Gastrocnemius medialis (tissue), 4 donors: ENCODE measurements around the gene PI4KA. TPM values are rescaled to one million over a fixed set of nuclear protein-coding genes. Genes with fewer than 3 reads are reported as not detected.

Experiments used
- ATAC-seq, 2 donors: fragments of 150-250 bp; one replicate each; pipeline ENCODE4 v1.9.1; 2016
- DNase-seq, 2 donors: peaks; one replicate each; pipeline ENCODE4 v3.0.0-alpha.2; 2019
- H3K27ac ChIP-seq, 4 donors: fragments of 200-600 bp; sonication (generic); 1 replicate in 1 of 4; 2 replicates in 3 of 4; pipeline ENCODE4 v1.5.1; 2016 to 2018; ENCODE audit warnings: mild to moderate bottlenecking in 2 of 4, moderate library complexity in 1 of 4
- H3K27me3 ChIP-seq, 3 donors: fragments of 200-600 bp; sonication (generic) in 2 of 3; 1 replicate in 1 of 3; 2 replicates in 2 of 3; pipeline versions ENCODE4 v1.5.1 to v1.6.0; 2016 to 2019; ENCODE audit warnings: mild to moderate bottlenecking in 1 of 3, moderate library complexity in 1 of 3
- H3K36me3 ChIP-seq, 2 donors: fragments of 200-600 bp; sonication (generic) in 1 of 2; one replicate each; pipeline ENCODE4 v1.5.1; 2017 to 2018
- H3K4me1 ChIP-seq, 2 donors: fragments of 200-600 bp; sonication (generic) in 1 of 2; one replicate each; pipeline ENCODE4 v1.5.1; 2016 to 2017; ENCODE audit warnings: mild to moderate bottlenecking in 2 of 2
- H3K4me3 ChIP-seq, 4 donors: fragments of 200-600 bp; sonication (generic) in 3 of 4; 1 replicate in 1 of 4; 2 replicates in 3 of 4; pipeline ENCODE4 v1.5.1; 2016 to 2019; ENCODE audit warnings: mild to moderate bottlenecking in 2 of 4
- H3K9me3 ChIP-seq, 3 donors: fragments of 200-600 bp; sonication (generic) in 2 of 3; 1 replicate in 1 of 3; 2 replicates in 2 of 3; pipeline ENCODE4 v1.5.1; 2016 to 2019
- POLR2A ChIP-seq, 2 donors: fragments of 450-650 bp; IDR thresholded peaks; one replicate each; pipeline ENCODE4 v1.6.1; 2017; ENCODE audit warnings: antibody characterized with exemption in 2 of 2, mild to moderate bottlenecking in 2 of 2, moderate library complexity in 2 of 2
- in situ Hi-C, 4 donors: fragments of 200-750 bp; cut with MboI; loops; one replicate each; pipeline versions ENCODE4 v1.15.0 to v1.8.0; 2017; ENCODE audit warnings: low sequenced_read_pairs in 4 of 4
- intact Hi-C: fragments of 100-400 bp; cut with DNase I; formaldehyde crosslinking; loops from one replicate; pipeline ENCODE4 v1.15.1; 2023; ENCODE audit warnings: low total_unique reads
- total RNA-seq, 4 donors: library from RNA; depleted of rRNA; stranded (reverse); fragments of >200 nt; gene quantifications; one replicate each; pipeline versions ENCODE4 v1.1.0 to v1.2.3, GENCODE V29; 2016
- TF ChIP-seq, protein P1 (sequence below), 5 experiments: fragments of 450-650 bp in 3 of 5; fragments of 200-600 bp in 2 of 5; sonication (generic) in 2 of 5; IDR thresholded peaks in 4 of 5; conservative IDR thresholded peaks in 1 of 5; 1 replicate in 4 of 5; 2 replicates in 1 of 5; pipeline ENCODE4 v1.5.1; 2016 to 2019; ENCODE audit warnings: antibody characterized with exemption in 5 of 5, mild to moderate bottlenecking in 3 of 5, moderate library complexity in 3 of 5

PI4KA gene
- total RNA-seq, 4 donors from 2014 or later, result 40.1 to 59.7 (median 45.4) TPM

GRCh38 chr22:20819471-20819870 is 39.1 kb downstream of the PI4KA start:
- ATAC-seq, result no peak
- intact Hi-C loops, result no loop called here
- no peak overlapping the region for H3K27ac ChIP-seq
- peaks cover 0 to 63% of the 10 kb centered on the region in 2 donors for H3K36me3 ChIP-seq
- no peaks in the 10 kb centered on the region for H3K9me3 ChIP-seq
- in situ Hi-C loops, result no loop called here
- no peak for DNase-seq
- H3K4me1 ChIP-seq, result no peaks in the 10 kb centered on the region
- H3K27me3 ChIP-seq, result no peaks in the 10 kb centered on the region
- no peak for TF ChIP-seq POLR2A (IDR thresholded peaks at IDR 0.05)
- TF ChIP-seq, protein P1, sequence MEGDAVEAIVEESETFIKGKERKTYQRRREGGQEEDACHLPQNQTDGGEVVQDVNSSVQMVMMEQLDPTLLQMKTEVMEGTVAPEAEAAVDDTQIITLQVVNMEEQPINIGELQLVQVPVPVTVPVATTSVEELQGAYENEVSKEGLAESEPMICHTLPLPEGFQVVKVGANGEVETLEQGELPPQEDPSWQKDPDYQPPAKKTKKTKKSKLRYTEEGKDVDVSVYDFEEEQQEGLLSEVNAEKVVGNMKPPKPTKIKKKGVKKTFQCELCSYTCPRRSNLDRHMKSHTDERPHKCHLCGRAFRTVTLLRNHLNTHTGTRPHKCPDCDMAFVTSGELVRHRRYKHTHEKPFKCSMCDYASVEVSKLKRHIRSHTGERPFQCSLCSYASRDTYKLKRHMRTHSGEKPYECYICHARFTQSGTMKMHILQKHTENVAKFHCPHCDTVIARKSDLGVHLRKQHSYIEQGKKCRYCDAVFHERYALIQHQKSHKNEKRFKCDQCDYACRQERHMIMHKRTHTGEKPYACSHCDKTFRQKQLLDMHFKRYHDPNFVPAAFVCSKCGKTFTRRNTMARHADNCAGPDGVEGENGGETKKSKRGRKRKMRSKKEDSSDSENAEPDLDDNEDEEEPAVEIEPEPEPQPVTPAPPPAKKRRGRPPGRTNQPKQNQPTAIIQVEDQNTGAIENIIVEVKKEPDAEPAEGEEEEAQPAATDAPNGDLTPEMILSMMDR (IDR thresholded peaks at IDR 0.05 in 4 of 5, conservative IDR thresholded peaks at IDR 0.05 in 1 of 5), result no peak
- H3K4me3 ChIP-seq, result no peak overlapping the region

GRCh38 chr22:20818471-20818870 is 40.1 kb downstream of the PI4KA start:
- in situ Hi-C loops (no loop called here), intact Hi-C loops (no loop called here)
- peaks cover 0 to 69% of the 10 kb centered on the region in 2 donors for H3K36me3 ChIP-seq
- H3K27ac ChIP-seq, result no peak overlapping the region
- H3K27me3 ChIP-seq, result no peaks in the 10 kb centered on the region
- TF ChIP-seq, protein P1 (IDR thresholded peaks at IDR 0.05 in 4 of 5, conservative IDR thresholded peaks at IDR 0.05 in 1 of 5), result no peak
- no peak for TF ChIP-seq POLR2A (IDR thresholded peaks at IDR 0.05)
- DNase-seq (no peak), ATAC-seq (no peak)
- no peaks in the 10 kb centered on the region for H3K9me3 ChIP-seq
- H3K4me3 ChIP-seq, result no peak overlapping the region
- H3K4me1 ChIP-seq, result no peaks in the 10 kb centered on the region

GRCh38 chr22:20816559-20816958 is 42.1 kb downstream of the PI4KA start:
- peaks cover 7 to 78% of the 10 kb centered on the region in 2 donors for H3K36me3 ChIP-seq
- TF ChIP-seq, protein P1 (IDR thresholded peaks at IDR 0.05 in 4 of 5, conservative IDR thresholded peaks at IDR 0.05 in 1 of 5), result no peak
- TF ChIP-seq POLR2A (IDR thresholded peaks at IDR 0.05), result no peak
- H3K27me3 ChIP-seq, result no peaks in the 10 kb centered on the region
- DNase-seq (no peak), ATAC-seq (no peak)
- in situ Hi-C loops, result no loop called here
- H3K9me3 ChIP-seq, result no peaks in the 10 kb centered on the region
- no peaks in the 10 kb centered on the region for H3K4me1 ChIP-seq
- intact Hi-C loops, result no loop called here
- no peak overlapping the region for H3K27ac ChIP-seq
- H3K4me3 ChIP-seq, result no peak overlapping the region

GRCh38 chr22:20815477-20816050 is 43.0 kb downstream of the PI4KA start:
- Histone ChIP-seq H3K4me3 (no peak overlapping the region), H3K9me3 (no peaks in the 10 kb centered on the region)
- in situ Hi-C loops, result no loop called here

More at GRCh38 chr22:20815477-20816050, 43.0 kb downstream of the PI4KA start:
- intact Hi-C loops, result no loop called here
- peaks cover 7 to 86% of the 10 kb centered on the region in 2 donors for H3K36me3 ChIP-seq
- no peaks in the 10 kb centered on the region for H3K4me1 ChIP-seq
- DNase-seq (no peak), ATAC-seq (no peak)
- no peak for TF ChIP-seq POLR2A (IDR thresholded peaks at IDR 0.05)
- TF ChIP-seq, protein P1 (IDR thresholded peaks at IDR 0.05 in 4 of 5, conservative IDR thresholded peaks at IDR 0.05 in 1 of 5), result no peak
- no peak overlapping the region for H3K27ac ChIP-seq
- no peaks in the 10 kb centered on the region for H3K27me3 ChIP-seq
